K562 (cell line): ENCODE measurements around the gene SLC13A1. TPM values are rescaled to one million over a fixed set of nuclear protein-coding genes. Genes with fewer than 3 reads are reported as not detected.
A peak's percentile ranks its signal among the peaks of the same experiment; 100 is the strongest.

ENCODE experiments used
- ATAC-seq: fragments of 200-7000 bp; cut with Tn5 transposase; 3 replicates; pipeline ENCODE4 v1.9.1; 2020; ENCODE audit warnings: moderate library complexity
- BruUV-seq: library from RNA; stranded (reverse); fragments of 400-500 nt; replicated peaks from 2 replicates; lab custom pipeline; 2021; lab: Mats Ljungman, UMichigan
- CTCF ChIA-PET: fragments of 300-600 bp; formaldehyde crosslinking; extraction: SDS; loops from one replicate; lab custom pipeline; 2021; ENCODE audit warnings: low intra/inter-chr PET ratio; lab: Yijun Ruan, JAX
- POLR2A ChIA-PET: fragments of 300-600, 350-650 bp; sonication (Branson Sonifier 250); formaldehyde crosslinking; extraction: SDS; loops from one replicate; lab custom pipeline; 2021; ENCODE audit warnings: antibody characterized with exemption, inconsistent platforms; lab: Yijun Ruan, JAX
- DNase-seq, 4 experiments: peaks; one replicate each; pipeline versions ENCODE4 v3.0.0 to v3.0.0-alpha.2; 2011 to 2018; ENCODE audit warnings: low spot score in 3 of 4, mixed read lengths in 3 of 4; ENCODE audit errors: extremely low read depth in 1 of 4
- FAIRE-seq: peaks from 2 replicates; lab custom pipeline; 2011; peaks lifted over from hg19 to GRCh38; lab: Jason Lieb, UNC
- H2AFZ ChIP-seq: 2 replicates; pipeline ENCODE4 v1.6.0; 2011; ENCODE audit warnings: low read depth, low read length, control low read depth, inconsistent platforms
- H3K27ac ChIP-seq: fragments of 200-600 bp; 3 replicates; pipeline ENCODE4 v1.8.0; 2011; ENCODE audit warnings: low read depth, mild to moderate bottlenecking, control low read depth, inconsistent platforms, low read length, moderate library complexity, mixed read lengths; ENCODE audit errors: extremely low read depth
- H3K27me3 ChIP-seq, 2 experiments: fragments of 300-600 bp in 1 of 2; 2 replicates in 1 of 2; 3 replicates in 1 of 2; pipeline versions ENCODE4 v1.6.0 to v1.8.0; 2011; ENCODE audit warnings: inconsistent platforms in 2 of 2, low read length in 2 of 2, mild to moderate bottlenecking in 1 of 2, mixed read lengths in 1 of 2, moderate library complexity in 1 of 2; ENCODE audit not compliant: control insufficient read depth in 2 of 2, insufficient read depth in 2 of 2
- H3K36me3 ChIP-seq: fragments of 300-600 bp; 3 replicates; pipeline ENCODE4 v1.8.0; 2011; ENCODE audit warnings: mild to moderate bottlenecking, low read length, inconsistent platforms; ENCODE audit not compliant: control insufficient read depth, insufficient read depth
- H3K4me1 ChIP-seq, 2 experiments: fragments of 200-600 bp in 1 of 2; replicated peaks in 1 of 2; 2 replicates in 1 of 2; 3 replicates in 1 of 2; pipeline versions ENCODE4 v1.5.1 to v1.8.0; 2011; ENCODE audit warnings: inconsistent platforms in 2 of 2, low read length in 2 of 2, mild to moderate bottlenecking in 1 of 2, mixed read lengths in 1 of 2, moderate library complexity in 1 of 2; ENCODE audit not compliant: control insufficient read depth in 2 of 2, insufficient read depth in 2 of 2
- H3K4me2 ChIP-seq: 2 replicates; pipeline ENCODE4 v1.6.1; 2011; ENCODE audit warnings: low read length, control low read depth, inconsistent platforms, mixed read lengths; ENCODE audit not compliant: insufficient read depth
- H3K4me3 ChIP-seq: fragments of 200-600 bp; sonication (generic), shearing (Covaris generic); 2 replicates; pipeline ENCODE4 v1.5.1; 2016; ENCODE audit warnings: control low read depth, inconsistent platforms
- H3K79me2 ChIP-seq: fragments of 200-600 bp; 3 replicates; pipeline ENCODE4 v1.8.0; 2011; ENCODE audit warnings: low read length, inconsistent platforms; ENCODE audit not compliant: control insufficient read depth, insufficient read depth
- H3K9ac ChIP-seq, 2 experiments: 2 replicates each; pipeline versions ENCODE4 v1.6.0 to v1.6.1; 2011; ENCODE audit warnings: low read depth in 2 of 2, low read length in 2 of 2, control low read depth in 1 of 2, inconsistent platforms in 1 of 2, mild to moderate bottlenecking in 1 of 2, mixed read lengths in 1 of 2; ENCODE audit not compliant: insufficient read depth in 1 of 2
- H3K9me1 ChIP-seq: one replicate; pipeline ENCODE4 v1.6.0; 2011; ENCODE audit warnings: inconsistent platforms, mild to moderate bottlenecking, low read length, moderate library complexity; ENCODE audit not compliant: control insufficient read depth, insufficient read depth
- H3K9me3 ChIP-seq: replicated peaks from 2 replicates; pipeline ENCODE4 v1.5.1; 2011; ENCODE audit warnings: low read depth, low read length, inconsistent platforms; ENCODE audit not compliant: control insufficient read depth, insufficient read depth
- H4K20me1 ChIP-seq: replicated peaks from 2 replicates; pipeline ENCODE4 v1.6.1; 2011; ENCODE audit warnings: low read length, inconsistent platforms, mixed read lengths; ENCODE audit not compliant: control insufficient read depth, insufficient read depth
- DACH1 ChIP-seq: fragments of 450-650 bp; IDR thresholded peaks from 2 replicates; pipeline ENCODE4 v1.6.1; 2018; ENCODE audit not compliant: partially characterized antibody
- HNRNPK ChIP-seq: fragments of 200-400 bp; formaldehyde crosslinking; IDR thresholded peaks from one replicate; pipeline ENCODE4 v1.6.1; 2018; ENCODE audit warnings: mild to moderate bottlenecking, low read depth, low read length; ENCODE audit not compliant: poor library complexity, severe bottlenecking
- WGBS: fragments of 100-300 bp; shearing (Covaris generic); methylation state at CpG from one replicate; pipeline ENCODE4 v1.1.6; 2016; ENCODE audit warnings: low coverage, mixed read lengths; ENCODE audit not compliant: insufficient coverage; ENCODE audit errors: missing lambda C conversion rate; 5-methylcytosine and 5-hydroxymethylcytosine counted together
- in situ Hi-C: fragments of 300-500 bp; cut with MboI; formaldehyde crosslinking; loops from 4 replicates; pipeline ENCODE4 v1.15.0; 2018; ENCODE audit warnings: inconsistent platforms, mixed read lengths
- intact Hi-C: fragments of 100-400 bp; cut with micrococcal nuclease; formaldehyde crosslinking; loops from 2 replicates; pipeline ENCODE4 v1.14.2; 2022
- polyA plus RNA-seq, 8 experiments: library from polyadenylated mRNA; depleted of rRNA in 4 of 8; stranded (reverse) in 5 of 8; unstranded in 3 of 8; fragments of >200 nt; fragmentation: Nextera tagmentation in 2 of 8; fragmentation: Illumina TruSeq in 1 of 8; extraction: Ambion mirVana in 2 of 8; extraction: Trizol in 1 of 8; gene quantifications; 2 replicates each; pipeline versions ENCODE4 v1.2.1 to v1.2.3, GENCODE V29; 2011 to 2014; ENCODE audit warnings: inconsistent platforms in 1 of 8, missing spikeins in 1 of 8
- total RNA-seq, 7 experiments: library from RNA; depleted of rRNA in 6 of 7; stranded (reverse); fragments of >200 nt in 6 of 7; fragmentation: Illumina TruSeq in 2 of 7; extraction: Trizol in 2 of 7; gene quantifications; 2 replicates each; pipeline versions ENCODE4 v1.2.1 to v1.2.3, GENCODE V29; 2011 to 2021; ENCODE audit warnings: low replicate concordance in 1 of 7

Gene SLC13A1
- total and polyA plus RNA-seq, 9 of the 15 experiments (the other 6 are each of a cell fraction or from before 2014, with no cell fraction given) = 0.04 TPM; not detected in 8

DNA sequence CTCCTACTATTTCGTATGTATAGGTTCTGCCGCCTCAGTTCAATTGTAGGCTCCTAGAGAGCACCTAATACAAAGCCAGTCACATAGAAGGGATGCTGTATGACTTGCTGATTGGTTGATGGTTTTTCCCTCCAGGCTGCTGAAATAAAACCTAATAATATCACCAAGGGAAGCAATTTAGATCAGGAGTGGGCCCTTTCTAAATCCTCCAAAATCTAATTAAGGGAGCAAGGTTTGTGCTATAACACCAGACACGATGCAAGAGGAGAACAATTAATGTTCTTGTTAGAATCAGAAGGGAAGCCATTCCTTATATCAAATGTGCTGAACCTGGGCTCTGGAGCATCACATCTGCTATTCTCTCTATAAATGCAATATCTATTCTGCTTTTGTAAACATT, 42.0 kb upstream of the SLC13A1 start:
- in situ Hi-C loops = no loop called here
- Histone ChIP-seq H3K4me3 (no peak overlapping the region), H3K9me1 (no peaks in the 10 kb centered on the region), H3K9ac (no peak overlapping the region), H3K27me3 (no peaks in the 10 kb centered on the region), H4K20me1 (no peaks in the 10 kb centered on the region), H3K4me2 (no peak overlapping the region), H3K9me3 (no peaks in the 10 kb centered on the region), H3K27ac (no peak overlapping the region), H3K79me2 (no peaks in the 10 kb centered on the region), H3K4me1 (no peaks in the 10 kb centered on the region), H2AFZ (no peak overlapping the region), H3K36me3 (no peaks in the 10 kb centered on the region)
- DNase-seq = no peak
- WGBS = 0% methylated on average over 3 of the region's 3 CpGs
- BruUV-seq = no TSS peak
- FAIRE-seq = no peak
- POLR2A ChIA-PET = no interaction called here
- TF ChIP-seq DACH1 = no peak
- intact Hi-C loops = no loop called here
- no peak for ATAC-seq
- CTCF ChIA-PET = no interaction called here

DNA sequence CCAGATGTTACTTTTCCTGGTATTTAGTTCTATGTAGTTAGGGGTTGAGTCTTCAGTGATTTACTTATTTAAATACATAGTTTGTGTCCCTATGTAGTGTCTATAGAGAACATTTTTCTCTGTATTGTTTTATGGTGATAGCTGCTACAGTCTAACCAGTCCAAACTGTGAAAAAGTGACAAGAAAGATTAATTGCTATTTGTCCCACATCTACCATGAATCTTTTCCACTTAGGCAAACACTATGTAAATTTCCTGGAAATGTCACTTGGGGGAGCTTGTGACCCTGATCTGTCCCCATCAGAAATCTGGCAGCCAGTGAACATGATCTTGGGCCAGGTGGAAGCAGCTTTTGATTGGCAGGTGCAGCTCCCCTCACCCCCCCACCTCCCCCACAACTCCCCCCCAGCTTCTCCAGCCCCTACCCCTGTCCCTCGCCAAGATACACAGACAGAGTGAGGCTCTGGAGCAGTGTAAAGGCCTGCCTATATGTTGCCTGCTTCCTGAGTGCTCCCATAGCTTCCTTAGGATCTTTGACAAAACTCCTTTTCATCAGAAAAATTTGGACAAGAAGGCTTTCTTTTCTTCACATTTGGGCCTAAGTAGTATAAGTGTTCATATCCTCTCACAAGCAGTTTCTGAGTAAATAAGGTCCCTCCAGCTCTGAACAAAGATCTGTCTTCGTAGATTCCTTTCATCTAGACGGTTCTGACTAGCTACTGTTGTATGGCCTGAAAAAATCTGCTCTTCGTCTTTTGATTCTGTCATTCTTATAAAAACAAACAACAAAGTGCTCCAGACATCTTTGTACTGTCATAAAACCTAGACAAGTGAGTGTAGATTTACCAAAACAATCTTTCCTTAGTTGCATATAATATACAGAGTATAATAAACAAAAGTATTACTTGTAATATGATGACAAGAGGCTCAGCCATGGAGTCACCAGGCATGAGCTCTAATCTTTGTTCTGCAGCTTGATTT, 31.5 kb upstream of the SLC13A1 start:
- Histone ChIP-seq H2AFZ (no peak overlapping the region), H3K9me3 (0 out of 2 replicates have a peak, but pooled peaks cover 2% of the 10 kb centered on the region), H3K27ac (no peak overlapping the region), H3K36me3 (no peaks in the 10 kb centered on the region), H4K20me1 (no peaks in the 10 kb centered on the region), H3K4me2 (no peak overlapping the region), H3K4me1 (no peaks in the 10 kb centered on the region), H3K4me3 (no peak overlapping the region), H3K27me3 (no peaks in the 10 kb centered on the region), H3K9ac (no peak overlapping the region), H3K9me1 (no peaks in the 10 kb centered on the region), H3K79me2 (no peaks in the 10 kb centered on the region)
- intact Hi-C loops (no loop called here), in situ Hi-C loops (no loop called here)
- FAIRE-seq (peak; percentile 59), DNase-seq (no peak), ATAC-seq (no peak)
- TF ChIP-seq HNRNPK = no peak
- 0% methylated on average over 4 of the region's 4 CpGs for WGBS
- ChIA-PET CTCF (no interaction called here), POLR2A (no interaction called here)
- no TSS peak for BruUV-seq
